CD1c-positive myeloid dendritic cell (primary cell): ENCODE data around the gene ABCD3.

Experiments
- DNase-seq: peaks from one replicate; pipeline ENCODE4 v3.0.0-alpha.2; 2016; ENCODE audit errors: extremely low spot score

The ABCD3 gene

GRCh38 chr1:94463056-94463764, 45.0 kb downstream of the ABCD3 start:
- DNase-seq, result peak; percentile 34

GRCh38 chr1:94463765-94464330, 45.7 kb downstream of the ABCD3 start:
- peak; percentile 38 for DNase-seq

- no peak for DNase-seq
Observed at GRCh38 chr1:94468708-94469107, 50.5 kb downstream of the ABCD3 start.

- DNase-seq, result no peak
Observed at GRCh38 chr1:94471271-94471670, 53.1 kb downstream of the ABCD3 start.

GRCh38 chr1:94475232-94475631, 57.0 kb downstream of the ABCD3 start:
- DNase-seq, result no peak

- no peak for DNase-seq
Observed at GRCh38 chr1:94479682-94480081, 61.5 kb downstream of the ABCD3 start.

- peak; percentile 68 for DNase-seq
Observed at GRCh38 chr1:94481473-94481933, 63.3 kb downstream of the ABCD3 start.

- no peak for DNase-seq
Observed at GRCh38 chr1:94486990-94487389, 68.8 kb downstream of the ABCD3 start.

- no peak for DNase-seq
Observed at GRCh38 chr1:94490556-94490955, 72.4 kb downstream of the ABCD3 start.

- DNase-seq, result no peak
Observed at GRCh38 chr1:94496076-94496755, 78.0 kb downstream of the ABCD3 start.

GRCh38 chr1:94501426-94501825, 83.2 kb downstream of the ABCD3 start:
- DNase-seq, result no peak

GRCh38 chr1:94501935-94502334, 83.7 kb downstream of the ABCD3 start:
- DNase-seq, result no peak

- no peak for DNase-seq
Observed at GRCh38 chr1:94503153-94503552, 85.0 kb downstream of the ABCD3 start.

GRCh38 chr1:94504601-94505000, 86.4 kb downstream of the ABCD3 start:
- DNase-seq, result peak; percentile 39

GRCh38 chr1:94512816-94513215, 94.6 kb downstream of the ABCD3 start:
- DNase-seq, result no peak

GRCh38 chr1:94514095-94514727, 96.0 kb downstream of the ABCD3 start:
- peak; percentile 37 for DNase-seq

GRCh38 chr1:94515296-94515947, 97.2 kb downstream of the ABCD3 start:
- DNase-seq, result no peak

- DNase-seq, result no peak
Observed at GRCh38 chr1:94519351-94519750, 101.2 kb downstream of the ABCD3 start.

GRCh38 chr1:94522304-94522703, 104.1 kb downstream of the ABCD3 start:
- peak; percentile 43 for DNase-seq

- no peak for DNase-seq
Observed at GRCh38 chr1:94524531-94524930, 106.3 kb downstream of the ABCD3 start.

GRCh38 chr1:94526152-94526980, 108.2 kb downstream of the ABCD3 start:
- DNase-seq, result no peak
